ENCODE measurements around the gene CEACAM4. TPM values are rescaled to one million over a fixed set of nuclear protein-coding genes. Genes with fewer than 3 reads are reported as not detected.

CEACAM4 gene
- total and polyA plus RNA-seq, 2 of the 4 experiments (the other 2 are of a cell fraction): not detected

GRCh38 chr19:41599175-41599966 is 27.5 kb downstream of the CEACAM4 start:
- no peak overlapping the region for H2BK20ac ChIP-seq (ENCODE audit: low read depth, low read length)
- H3K14ac ChIP-seq (replicated peaks; ENCODE audit: low read depth, low read length): no peak overlapping the region
- H2AK5ac ChIP-seq (ENCODE audit: low read depth, low read length): no peak overlapping the region
- no peaks in the 10 kb centered on the region for H3K4me1 ChIP-seq (ENCODE audit: control insufficient read depth, insufficient read depth, low read length)
- no peaks in the 10 kb centered on the region for H3K9me1 ChIP-seq (ENCODE audit: insufficient read depth, low read length)
- no peak overlapping the region for H3K4me3 ChIP-seq (ENCODE audit: insufficient read depth, low read depth, low read length)
- no peak for TF ChIP-seq BHLHE40 (IDR thresholded peaks at IDR 0.05; ENCODE audit: low read depth, low read length)
- no peak for TF ChIP-seq NFE2L2 (IDR thresholded peaks at IDR 0.05; ENCODE audit: low read depth, low read length)
- no peak for TF ChIP-seq MXI1 (IDR thresholded peaks at IDR 0.05; ENCODE audit: borderline replicate concordance, low read depth, low read length)
- TF ChIP-seq RFX5 (IDR thresholded peaks at IDR 0.05; ENCODE audit: low read depth, low read length): no peak
- no peak for TF ChIP-seq USF2 (IDR thresholded peaks at IDR 0.05; ENCODE audit: low read depth, low read length)
- TF ChIP-seq POLR2A (IDR thresholded peaks at IDR 0.05; ENCODE audit: low read depth, low read length): no peak
- H4K5ac ChIP-seq (ENCODE audit: low read depth, low read length): no peak overlapping the region
- H3K27ac ChIP-seq (ENCODE audit: insufficient read depth, low read length): no peak overlapping the region
- in situ Hi-C loops (cut with MboI; ENCODE audit: low sequenced_read_pairs) (no loop called here), dilution Hi-C loops (cut with HindIII; ENCODE audit: low sequenced_read_pairs, unreplicated experiment) (no loop called here), intact Hi-C loops (cut with micrococcal nuclease) (no loop called here)
- no peak overlapping the region for H2BK120ac ChIP-seq (ENCODE audit: low read depth, low read length)
- H3K27me3 ChIP-seq (ENCODE audit: control insufficient read depth, insufficient read depth, low read length): no peaks in the 10 kb centered on the region
- DNase-seq (no peak), ATAC-seq (ENCODE audit: low read depth) (no peak)
- H3K9ac ChIP-seq (ENCODE audit: low read depth, low read length): no peak overlapping the region
- no peak overlapping the region for H3K4me2 ChIP-seq (ENCODE audit: low read depth, low read length)
- no peak overlapping the region for H2AK9ac ChIP-seq (replicated peaks; ENCODE audit: low read depth, low read length, poor library complexity)
- H3K4ac ChIP-seq (ENCODE audit: low read depth, low read length): no peak overlapping the region
- no peak overlapping the region for H3K23ac ChIP-seq (ENCODE audit: low read depth, low read length)
- no peak overlapping the region for H2AFZ ChIP-seq (replicated peaks; ENCODE audit: low read length, poor library complexity)
- no peak overlapping the region for H2BK5ac ChIP-seq (ENCODE audit: low read depth, low read length, poor library complexity, severe bottlenecking)
- H4K8ac ChIP-seq (ENCODE audit: low read depth in 2 of 2, low read length in 2 of 2): no peak overlapping the region
- no CpG with 5 or more reads among the region's 6 CpGs for WGBS, 2 experiments (ENCODE audit: extremely low coverage in 2 of 2, insufficient read length in 1 of 2)
- ChIA-PET POLR2A (ENCODE audit: unreplicated experiment) (no interaction called here), CTCF (no interaction called here)
- no peak overlapping the region for H2BK15ac ChIP-seq (ENCODE audit: low read depth, low read length)
- H3K56ac ChIP-seq (ENCODE audit: extremely low read depth, insufficient read depth, low read length): no peak overlapping the region
- H3K79me1 ChIP-seq (ENCODE audit: low read depth in 1 of 2, low read length in 2 of 2): no peaks in the 10 kb centered on the region
- no peak overlapping the region for H4K91ac ChIP-seq (ENCODE audit: insufficient read depth, low read depth, low read length)
- no peaks in the 10 kb centered on the region for H3K9me3 ChIP-seq (ENCODE audit: control insufficient read depth, insufficient read depth, low read length)
- no TSS peak for BruUV-seq (replicated peaks)
- no peaks in the 10 kb centered on the region for H3K36me3 ChIP-seq (ENCODE audit: control insufficient read depth, insufficient read depth, low read length)
- H4K20me1 ChIP-seq (ENCODE audit: insufficient read depth, low read length): peaks cover 3% of the 10 kb centered on the region; the same call in 1 of the 2 replicates
- H3K18ac ChIP-seq (ENCODE audit: low read depth, low read length): no peak overlapping the region
